CD4-positive, alpha-beta T cell treated with Interferon gamma for 1 hour (primary cell): ENCODE measurements around the gene ST6GALNAC3.

Source experiments
- DNase-seq: peaks from one replicate; pipeline ENCODE4 v3.0.0-alpha.2; 2020

Gene ST6GALNAC3

GRCh38 chr1:76256289-76257223 is 182.0 kb downstream of the ST6GALNAC3 start:
- DNase-seq, result no peak

- DNase-seq, result no peak
Observed at GRCh38 chr1:76257823-76258222, 183.3 kb downstream of the ST6GALNAC3 start.

GRCh38 chr1:76259270-76259669 is 184.7 kb downstream of the ST6GALNAC3 start:
- DNase-seq, result no peak

- DNase-seq, result no peak
Observed at GRCh38 chr1:76260279-76260678, 185.7 kb downstream of the ST6GALNAC3 start.

- no peak for DNase-seq
Observed at GRCh38 chr1:76262601-76263000, 188.1 kb downstream of the ST6GALNAC3 start.

- no peak for DNase-seq
Observed at GRCh38 chr1:76264642-76265041, 190.1 kb downstream of the ST6GALNAC3 start.

GRCh38 chr1:76266762-76267161 is 192.2 kb downstream of the ST6GALNAC3 start:
- no peak for DNase-seq

GRCh38 chr1:76267631-76268030 is 193.1 kb downstream of the ST6GALNAC3 start:
- no peak for DNase-seq

GRCh38 chr1:76268341-76268740 is 193.8 kb downstream of the ST6GALNAC3 start:
- no peak for DNase-seq

- no peak for DNase-seq
Observed at GRCh38 chr1:76269155-76269554, 194.6 kb downstream of the ST6GALNAC3 start.

GRCh38 chr1:76274302-76274701 is 199.8 kb downstream of the ST6GALNAC3 start:
- DNase-seq, result no peak

GRCh38 chr1:76274718-76275117 is 200.2 kb downstream of the ST6GALNAC3 start:
- DNase-seq, result no peak

GRCh38 chr1:76278711-76279100 is 204.2 kb downstream of the ST6GALNAC3 start:
- DNase-seq, result no peak

GRCh38 chr1:76279101-76279748 is 204.7 kb downstream of the ST6GALNAC3 start:
- no peak for DNase-seq

GRCh38 chr1:76281306-76281705 is 206.8 kb downstream of the ST6GALNAC3 start:
- no peak for DNase-seq

- no peak for DNase-seq
Observed at GRCh38 chr1:76284842-76285241, 210.3 kb downstream of the ST6GALNAC3 start.

- no peak for DNase-seq
Observed at GRCh38 chr1:76285578-76286135, 211.1 kb downstream of the ST6GALNAC3 start.

GRCh38 chr1:76287917-76288316 is 213.4 kb downstream of the ST6GALNAC3 start:
- no peak for DNase-seq

- no peak for DNase-seq
Observed at GRCh38 chr1:76288758-76289483, 214.4 kb downstream of the ST6GALNAC3 start.

- DNase-seq, result no peak
Observed at GRCh38 chr1:76289692-76290091, 215.1 kb downstream of the ST6GALNAC3 start.

GRCh38 chr1:76290271-76290670 is 215.7 kb downstream of the ST6GALNAC3 start:
- no peak for DNase-seq

- no peak for DNase-seq
Observed at GRCh38 chr1:76291191-76291590, 216.6 kb downstream of the ST6GALNAC3 start.

- no peak for DNase-seq
Observed at GRCh38 chr1:76291737-76292136, 217.2 kb downstream of the ST6GALNAC3 start.
